ACC112 (cell line): ENCODE measurements around the gene SNTG2.
"Not testable (repeated sequence)": the region's sequence is repeated elsewhere in the genome, so short reads cannot be mapped to it uniquely, and the experiment has no call there.

Experiments used
- H2AFZ ChIP-seq: fragments of 200-600 bp; sonication (generic); one replicate; pipeline ENCODE4 v1.6.0; 2017; ENCODE audit warnings: antibody characterized with exemption, low read length; ENCODE audit not compliant: unreplicated experiment
- H3K27ac ChIP-seq: fragments of 200-600 bp; sonication (generic); 2 replicates; pipeline ENCODE4 v1.5.1; 2014; ENCODE audit warnings: low read depth, mild to moderate bottlenecking, antibody characterized with exemption, low read length, moderate library complexity
- H3K27me3 ChIP-seq: fragments of 200-600 bp; sonication (generic); 2 replicates; pipeline ENCODE4 v1.6.1; 2014; ENCODE audit warnings: mild to moderate bottlenecking, antibody characterized with exemption, low read length, moderate library complexity, mixed read lengths; ENCODE audit not compliant: insufficient read depth
- H3K36me3 ChIP-seq: fragments of 200-600 bp; sonication (generic); 2 replicates; pipeline ENCODE4 v1.6.1; 2016; ENCODE audit warnings: mild to moderate bottlenecking, antibody characterized with exemption, low read length, moderate library complexity, mixed read lengths; ENCODE audit not compliant: insufficient read depth
- H3K4me1 ChIP-seq: fragments of 200-600 bp; sonication (generic); one replicate; pipeline ENCODE4 v1.6.1; 2016; ENCODE audit warnings: low read length, mixed read lengths; ENCODE audit not compliant: insufficient read depth, unreplicated experiment, control insufficient read depth
- H3K4me3 ChIP-seq: fragments of 200-600 bp; sonication (generic); 2 replicates; pipeline ENCODE4 v1.5.1; 2014; ENCODE audit warnings: mild to moderate bottlenecking, low read depth, low read length
- H3K79me2 ChIP-seq: fragments of 200-600 bp; sonication (generic); one replicate; pipeline ENCODE4 v1.6.0; 2016; ENCODE audit warnings: low read length; ENCODE audit not compliant: control insufficient read depth, unreplicated experiment, insufficient read depth

Gene SNTG2

GRCh38 chr2:1077911-1078310 is 127.3 kb downstream of the SNTG2 start:
- Histone ChIP-seq H2AFZ (no peak overlapping the region), H3K27me3 (no peaks in the 10 kb centered on the region), H3K4me3 (no peak overlapping the region), H3K36me3 (no peaks in the 10 kb centered on the region), H3K27ac (no peak overlapping the region), H3K4me1 (no peaks in the 10 kb centered on the region), H3K79me2 (no peaks in the 10 kb centered on the region)

DNA sequence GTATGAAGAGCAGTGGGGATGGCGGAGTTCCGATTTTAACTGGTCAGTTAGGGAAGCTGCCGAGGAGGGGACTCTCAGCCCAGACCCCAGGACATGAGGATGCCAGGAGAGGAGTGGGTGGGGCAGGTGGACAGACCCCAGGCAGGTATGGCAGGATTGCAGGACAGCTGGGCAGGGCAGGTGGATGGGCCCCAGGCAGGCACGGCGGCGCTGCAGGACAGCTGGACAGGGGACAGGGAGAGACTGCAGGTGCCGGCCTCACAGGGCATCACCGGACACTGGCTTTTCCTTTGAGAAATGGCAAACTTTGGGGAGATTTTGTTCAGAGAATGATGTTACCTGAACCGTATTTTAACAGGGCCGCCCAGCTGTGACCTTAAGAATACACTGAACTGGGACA is 127.7 kb downstream of the SNTG2 start:
- Histone ChIP-seq H3K36me3 (no peaks in the 10 kb centered on the region), H3K4me1 (no peaks in the 10 kb centered on the region), H3K4me3 (no peak overlapping the region), H3K27ac (no peak overlapping the region), H3K79me2 (no peaks in the 10 kb centered on the region), H3K27me3 (no peaks in the 10 kb centered on the region), H2AFZ (no peak overlapping the region)

- Histone ChIP-seq H3K4me1 (no peaks in the 10 kb centered on the region), H3K27ac (no peak overlapping the region), H2AFZ (no peak overlapping the region), H3K79me2 (no peaks in the 10 kb centered on the region), H3K36me3 (no peaks in the 10 kb centered on the region), H3K4me3 (no peak overlapping the region), H3K27me3 (no peaks in the 10 kb centered on the region)
These were observed 129.5 kb downstream of the SNTG2 start for GRCh38 chr2:1079873-1080799.

DNA sequence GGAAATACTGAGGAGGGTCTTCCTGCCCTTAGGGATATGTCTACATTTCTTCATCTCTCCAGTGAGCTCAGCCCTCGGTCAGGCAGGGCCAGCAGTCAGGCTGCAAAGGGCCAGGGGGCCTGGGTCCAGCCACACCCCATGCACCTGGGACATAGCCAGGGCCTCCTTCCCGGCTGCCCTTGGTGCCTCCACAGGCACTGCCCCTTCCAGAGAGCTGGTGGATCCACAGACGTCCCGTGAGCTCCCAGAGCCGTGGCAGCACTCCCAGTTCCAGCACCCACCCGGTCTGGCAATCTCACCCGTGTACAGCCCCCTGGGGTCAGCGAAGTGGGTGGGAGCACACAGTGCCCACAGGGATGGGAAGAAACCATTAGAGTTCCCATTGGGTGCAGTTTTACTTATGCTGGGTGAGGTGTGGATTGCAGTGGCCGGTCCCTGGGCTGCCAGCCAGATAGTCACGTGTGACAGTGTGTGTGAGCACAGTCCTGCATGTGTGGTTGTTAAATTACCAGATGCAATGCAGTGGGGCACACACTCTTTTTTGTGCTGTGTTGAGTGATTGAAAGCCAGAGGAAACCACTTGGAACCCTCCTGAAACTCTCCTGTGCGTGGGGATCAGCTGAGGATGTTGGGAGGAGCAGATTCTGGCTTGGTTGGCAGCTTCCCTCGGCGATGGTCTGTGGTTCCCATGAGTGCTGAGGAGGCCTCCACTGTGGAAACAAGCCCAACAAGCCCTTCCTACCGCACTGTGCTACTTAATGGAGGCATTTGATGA is 131.0 kb downstream of the SNTG2 start:
- no peaks in the 10 kb centered on the region for H3K79me2 ChIP-seq

GRCh38 chr2:1082456-1083205 is 132.0 kb downstream of the SNTG2 start:
- no peaks in the 10 kb centered on the region for H3K36me3 ChIP-seq
- H3K4me3 ChIP-seq: no peak overlapping the region
- no peaks in the 10 kb centered on the region for H3K4me1 ChIP-seq
- no peak overlapping the region for H3K27ac ChIP-seq
- no peak overlapping the region for H2AFZ ChIP-seq
- H3K79me2 ChIP-seq: no peaks in the 10 kb centered on the region
- H3K27me3 ChIP-seq: no peaks in the 10 kb centered on the region

More for the DNA sequence above, 131.0 kb downstream of the SNTG2 start:
- H2AFZ ChIP-seq: no peak overlapping the region
- no peaks in the 10 kb centered on the region for H3K36me3 ChIP-seq
- H3K4me3 ChIP-seq: no peak overlapping the region
- no peak overlapping the region for H3K27ac ChIP-seq
- no peaks in the 10 kb centered on the region for H3K27me3 ChIP-seq
- H3K4me1 ChIP-seq: no peaks in the 10 kb centered on the region

DNA sequence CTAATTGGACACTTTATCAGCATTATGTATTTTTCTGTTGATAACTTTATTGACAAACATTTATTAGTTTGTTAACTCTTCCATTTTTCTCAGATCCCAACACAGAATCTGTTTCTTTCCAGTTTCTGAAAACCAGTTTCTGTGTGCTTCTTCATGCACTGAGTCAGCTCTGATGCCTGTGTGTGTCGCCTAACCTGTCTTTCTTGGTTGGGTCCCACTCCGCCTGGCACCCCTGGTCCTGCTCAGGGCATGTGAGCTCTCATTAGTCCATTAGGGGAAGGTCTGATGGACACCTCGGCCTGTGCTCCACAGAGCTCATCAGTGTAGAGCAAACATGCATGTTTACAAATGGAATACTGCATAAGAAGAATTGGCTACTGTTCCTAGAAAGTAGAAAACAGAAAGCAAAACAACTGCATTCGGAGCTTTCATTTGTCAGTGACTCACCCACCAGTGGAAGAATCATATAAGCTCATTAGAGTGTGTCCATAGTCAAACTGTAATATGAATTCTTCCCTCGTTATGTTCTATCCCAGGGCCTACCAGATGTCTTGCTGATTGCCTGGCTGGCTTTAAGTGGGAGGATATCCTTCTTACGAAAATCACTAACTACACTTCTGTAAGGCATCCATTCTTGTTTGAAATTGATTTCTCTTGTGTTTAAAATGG is 137.7 kb downstream of the SNTG2 start:
- no peak overlapping the region for H3K27ac ChIP-seq
- H3K27me3 ChIP-seq: no peaks in the 10 kb centered on the region
- no peak overlapping the region for H3K4me3 ChIP-seq
- no peaks in the 10 kb centered on the region for H3K4me1 ChIP-seq
- no peaks in the 10 kb centered on the region for H3K79me2 ChIP-seq
- no peak overlapping the region for H2AFZ ChIP-seq
- no peaks in the 10 kb centered on the region for H3K36me3 ChIP-seq

DNA sequence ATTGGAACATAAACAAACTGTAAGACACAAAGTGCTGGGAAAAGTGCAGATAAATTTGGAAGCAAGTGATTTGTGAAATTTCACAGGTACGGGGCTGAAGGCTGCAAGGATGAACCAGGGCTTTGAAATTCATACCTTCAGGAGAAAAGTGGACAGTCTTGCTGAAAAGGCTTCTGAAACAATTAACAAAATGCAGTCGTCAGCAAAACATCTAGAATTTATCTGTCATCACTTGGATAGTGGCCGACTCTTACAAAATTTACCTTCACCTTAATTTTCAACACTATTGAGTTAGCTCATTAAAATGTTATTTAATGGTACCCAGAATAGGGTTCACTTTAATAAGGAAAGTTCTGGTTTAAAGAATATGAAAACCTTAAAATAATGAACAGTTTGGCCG is 138.3 kb downstream of the SNTG2 start:
- no peaks in the 10 kb centered on the region for H3K79me2 ChIP-seq
- no peaks in the 10 kb centered on the region for H3K4me1 ChIP-seq
- H2AFZ ChIP-seq: no peak overlapping the region
- no peaks in the 10 kb centered on the region for H3K27me3 ChIP-seq
- no peak overlapping the region for H3K27ac ChIP-seq
- no peaks in the 10 kb centered on the region for H3K36me3 ChIP-seq
- no peak overlapping the region for H3K4me3 ChIP-seq

DNA sequence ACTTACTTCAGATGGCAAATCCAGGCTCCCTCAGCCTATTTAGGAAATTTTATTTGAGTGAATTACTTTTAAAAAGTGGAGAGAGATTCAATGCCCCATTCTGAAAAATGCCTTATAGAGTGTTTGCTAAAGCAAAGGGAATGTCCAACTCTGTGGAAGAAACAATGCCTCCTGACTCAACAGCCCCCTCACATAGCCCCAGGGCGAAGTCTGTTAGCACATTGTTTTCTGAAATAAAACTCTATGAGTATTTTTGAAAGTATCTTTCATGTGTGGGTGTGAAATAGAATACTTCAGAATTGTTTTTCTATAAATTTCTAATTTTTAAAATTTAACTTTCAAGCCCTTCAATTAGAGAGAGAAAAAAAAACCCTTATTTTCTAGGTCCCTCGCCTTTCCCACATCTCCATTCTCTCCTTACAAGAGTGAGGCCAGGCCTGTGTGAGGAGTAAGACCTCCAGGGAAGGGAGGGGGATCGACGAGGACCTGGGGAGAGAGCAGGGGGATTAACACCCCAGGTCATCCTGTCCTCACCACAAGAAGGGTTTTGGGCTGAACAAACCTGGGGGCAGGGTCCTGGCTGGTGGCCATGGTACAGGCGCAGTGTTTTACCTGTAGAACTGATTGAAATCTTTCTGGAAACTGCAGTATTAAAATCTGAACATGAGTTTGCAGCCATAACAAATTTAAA is 141.4 kb downstream of the SNTG2 start:
- H3K4me1 ChIP-seq: no peaks in the 10 kb centered on the region
- no peaks in the 10 kb centered on the region for H3K36me3 ChIP-seq
- H3K4me3 ChIP-seq: no peak overlapping the region
- no peak overlapping the region for H2AFZ ChIP-seq
- H3K27ac ChIP-seq: no peak overlapping the region
- no peaks in the 10 kb centered on the region for H3K79me2 ChIP-seq
- H3K27me3 ChIP-seq: no peaks in the 10 kb centered on the region

DNA sequence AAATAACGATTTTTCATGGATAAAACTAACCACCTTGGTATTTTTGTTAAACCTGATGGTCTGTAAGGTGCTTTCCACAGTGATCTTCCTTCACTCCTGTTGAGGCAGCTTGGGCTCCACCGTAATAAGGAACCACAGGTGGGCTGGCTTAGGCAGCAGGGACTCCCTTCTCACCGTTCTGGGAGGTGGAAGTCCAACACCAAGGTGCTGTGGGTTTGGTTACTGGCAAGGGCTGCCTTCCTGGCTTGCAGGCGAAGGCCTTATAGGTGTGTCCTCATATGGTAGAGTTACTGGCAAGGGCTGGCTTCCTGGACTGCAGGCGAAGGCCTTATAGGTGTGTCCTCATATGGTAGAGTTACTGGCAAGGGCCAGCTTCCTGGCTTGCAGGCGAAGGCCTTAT is 143.0 kb downstream of the SNTG2 start:
- H3K4me3 ChIP-seq, H3K27me3 ChIP-seq, H3K79me2 ChIP-seq, H3K27ac ChIP-seq, H2AFZ ChIP-seq, H3K36me3 ChIP-seq, H3K4me1 ChIP-seq: not testable (repeated sequence)

DNA sequence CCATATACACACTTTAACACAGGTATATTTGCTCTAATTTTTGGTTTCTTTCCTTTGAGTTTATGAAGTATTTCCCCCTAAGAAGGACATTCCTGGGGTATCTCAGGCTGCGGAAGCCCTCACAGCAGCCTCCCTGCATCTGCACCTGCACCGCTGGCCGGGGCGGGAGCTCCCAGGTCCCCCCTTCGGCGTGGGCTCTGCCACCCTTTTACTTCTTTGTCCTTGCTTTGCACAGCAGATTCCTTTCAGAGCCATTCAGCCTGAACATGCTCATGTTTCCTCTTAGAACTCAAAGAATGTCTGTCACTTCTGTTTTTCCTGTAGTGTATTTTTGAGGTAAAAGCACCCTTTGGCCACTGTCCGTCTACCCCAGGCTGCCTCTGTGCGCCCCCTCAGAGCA is 146.5 kb downstream of the SNTG2 start:
- H2AFZ ChIP-seq: no peak overlapping the region
- no peak overlapping the region for H3K27ac ChIP-seq
- H3K4me1 ChIP-seq: no peaks in the 10 kb centered on the region

More for the DNA sequence above, 146.5 kb downstream of the SNTG2 start:
- H3K4me3 ChIP-seq: no peak overlapping the region
- H3K79me2 ChIP-seq: no peaks in the 10 kb centered on the region
- H3K36me3 ChIP-seq: no peaks in the 10 kb centered on the region
- H3K27me3 ChIP-seq: no peaks in the 10 kb centered on the region
